Stimulated activated CD4-positive, alpha-beta T cell treated with anti-CD3 and anti-CD28 coated beads, Interleukin-4, amount 100 ng/mL, for 4 hours (primary cell): ENCODE measurements around the gene TBX15.

Experiments used
- DNase-seq, 2 experiments: peaks; one replicate each; pipeline ENCODE4 v3.0.0-alpha.2; 2020

The TBX15 gene

DNA sequence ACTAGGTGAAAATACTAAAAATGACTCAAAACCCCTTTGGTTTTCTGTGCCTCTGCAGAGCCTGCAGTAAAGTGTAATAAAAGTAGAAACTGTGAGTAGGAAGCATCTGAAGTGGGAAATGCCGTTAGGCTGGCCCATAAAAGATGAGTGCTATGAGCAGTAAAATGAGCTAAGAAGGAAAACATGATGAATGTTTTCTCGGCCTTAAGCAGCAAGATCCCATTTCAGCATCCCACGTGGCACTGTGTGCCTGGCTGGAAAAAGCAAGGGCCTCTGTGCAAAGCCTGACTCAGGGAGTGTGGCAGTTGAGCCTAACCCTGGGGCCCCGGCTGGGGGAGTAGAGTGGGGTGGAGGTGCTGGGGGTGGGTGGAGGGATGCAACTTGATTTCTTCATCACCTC, 109.5 kb downstream of the TBX15 start:
- no peak for DNase-seq

- DNase-seq, result no peak
Measured at GRCh38 chr1:118877668-118878396, 110.3 kb downstream of the TBX15 start.

DNA sequence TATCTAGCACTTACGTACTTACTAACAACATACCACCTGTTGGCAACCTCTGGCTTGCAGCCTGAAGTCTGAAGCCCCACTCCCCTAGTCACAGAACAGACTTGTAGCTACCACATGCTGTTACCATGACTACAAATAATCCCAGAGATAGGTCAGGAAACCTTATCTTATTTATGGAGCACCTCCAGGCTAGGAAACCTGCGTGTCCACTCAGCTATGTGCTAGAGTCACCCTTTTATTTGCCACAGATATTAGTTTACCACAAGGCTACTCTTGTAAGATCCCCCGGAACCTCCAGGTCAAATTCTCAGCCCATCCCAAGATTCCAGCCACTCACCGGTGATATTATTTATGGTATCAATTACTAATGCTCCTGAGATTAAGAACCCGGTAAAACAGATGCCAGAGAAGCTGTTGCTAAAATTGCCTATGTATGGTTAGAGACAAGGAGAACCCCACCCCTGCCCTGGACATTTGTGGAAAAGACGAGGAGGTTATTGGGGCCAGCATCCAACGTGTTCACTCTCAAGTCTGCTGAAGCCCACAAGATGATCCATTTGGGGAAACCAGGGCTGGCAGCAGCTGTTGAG, 116.5 kb downstream of the TBX15 start:
- DNase-seq, result no peak

GRCh38 chr1:118868387-118868786, 119.8 kb downstream of the TBX15 start:
- no peak for DNase-seq

- no peak for DNase-seq
Measured at GRCh38 chr1:118866330-118866729, 121.8 kb downstream of the TBX15 start.

GRCh38 chr1:118863688-118864087, 124.5 kb downstream of the TBX15 start:
- DNase-seq, result no peak

DNA sequence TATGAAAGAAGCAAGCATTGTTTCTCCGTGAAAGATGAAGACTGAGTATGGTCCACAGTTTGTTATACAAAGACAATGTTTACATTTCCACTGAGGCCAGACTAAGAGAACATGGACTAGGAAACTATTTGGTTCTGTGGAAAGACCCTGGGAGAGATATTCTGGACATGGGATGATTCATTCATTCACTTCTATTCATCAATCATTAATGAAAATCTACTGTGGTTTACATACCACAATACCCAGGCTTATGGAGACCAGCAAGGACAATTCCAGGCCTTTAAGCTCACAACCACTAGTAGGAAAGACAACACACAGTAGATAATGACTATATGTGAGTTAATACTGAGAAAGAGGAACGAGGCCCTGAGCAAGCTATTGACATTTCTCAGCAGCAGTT, 125.4 kb downstream of the TBX15 start:
- DNase-seq, result no peak

DNA sequence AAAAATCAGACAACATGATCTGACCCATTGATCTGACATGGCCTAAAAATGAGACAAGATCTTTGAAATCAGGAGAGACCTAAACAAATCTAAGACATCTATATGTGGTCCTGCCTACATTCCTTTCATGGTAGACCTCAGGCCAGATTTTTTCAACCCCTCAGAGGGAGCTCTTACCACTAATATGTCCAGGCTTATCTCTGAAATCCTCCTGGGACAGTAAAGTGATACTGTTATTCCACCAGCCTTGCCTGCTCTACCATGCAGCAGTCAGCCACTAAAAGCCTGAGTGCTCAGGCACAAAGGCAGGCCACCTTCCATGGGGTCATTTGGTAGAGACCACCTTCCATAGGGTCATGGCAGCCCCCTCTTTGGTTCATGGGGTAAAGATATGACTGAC, 126.9 kb downstream of the TBX15 start:
- DNase-seq, result no peak

DNA sequence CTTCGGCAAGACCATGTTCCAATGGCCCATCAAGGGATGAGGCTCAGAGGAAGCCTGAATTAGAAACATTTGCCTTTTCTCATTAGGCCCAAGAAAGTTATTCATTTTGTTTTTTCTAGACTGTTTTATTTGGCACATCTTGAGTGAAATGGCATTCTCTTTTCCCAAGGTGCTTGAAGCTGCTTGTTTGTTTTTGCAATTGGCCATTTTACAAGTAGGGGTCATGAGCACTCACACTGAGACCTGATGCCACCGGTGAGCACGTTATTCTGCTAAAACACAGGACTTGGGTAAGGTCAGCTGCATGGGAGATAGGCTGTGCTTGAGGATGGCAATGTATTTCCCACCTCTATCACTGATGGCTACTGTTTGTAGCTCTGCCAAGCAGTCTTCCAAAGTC, 128.1 kb downstream of the TBX15 start:
- DNase-seq, result no peak

DNA sequence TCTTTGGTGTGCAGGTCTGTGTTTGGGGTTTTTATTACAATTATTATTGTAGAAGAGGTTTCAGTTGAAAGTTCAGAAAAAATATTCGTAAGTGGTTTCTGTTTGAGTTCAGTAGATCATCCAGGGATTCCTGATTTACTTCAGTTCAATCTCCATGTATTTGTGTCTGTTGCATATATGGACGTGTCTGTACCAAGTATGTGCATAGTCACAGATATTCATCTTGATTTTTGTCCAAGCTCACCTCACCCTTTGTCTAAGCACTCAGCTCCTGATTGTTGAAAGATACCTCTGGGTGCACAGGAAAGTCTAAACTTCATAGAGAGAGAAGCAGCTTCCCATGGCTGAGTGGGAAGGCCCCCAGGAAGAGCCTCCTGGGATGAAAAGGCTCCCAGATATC, 141.7 kb downstream of the TBX15 start:
- no peak for DNase-seq

DNA sequence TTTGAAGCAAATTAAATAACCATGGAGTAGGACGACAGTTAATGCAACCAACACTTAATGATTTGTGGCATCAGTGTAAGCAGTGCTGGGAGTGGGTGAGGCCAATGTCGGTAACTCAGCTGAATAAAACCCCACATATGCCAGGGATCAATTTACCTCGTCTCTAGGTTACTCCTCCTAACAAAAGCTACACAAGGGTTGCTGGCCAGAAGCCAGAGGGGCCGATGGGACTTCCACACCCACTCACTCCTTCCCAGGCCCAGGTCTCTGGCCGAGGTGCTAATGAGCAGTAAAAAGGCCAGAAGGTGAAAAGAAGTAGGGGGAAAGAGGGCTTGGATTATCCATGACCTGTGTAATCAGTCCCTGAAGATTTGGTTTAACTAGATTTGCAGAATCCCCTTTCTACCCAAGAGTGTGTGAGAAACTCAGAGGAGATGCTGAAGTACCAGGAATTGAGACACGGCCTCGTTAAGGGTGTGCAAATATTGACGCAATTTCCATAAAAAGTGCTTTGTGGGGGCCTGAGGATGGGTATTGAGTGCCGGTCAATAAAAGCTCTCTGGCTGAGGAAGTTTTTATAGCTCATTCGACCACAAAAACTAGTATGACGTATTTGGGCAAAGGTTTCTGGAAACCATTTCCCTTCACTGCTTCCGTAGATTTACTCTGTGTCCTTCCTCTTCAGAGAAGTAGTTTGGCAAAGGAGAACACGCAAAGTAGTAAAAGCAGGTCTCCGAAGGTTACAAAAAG, 145.5 kb downstream of the TBX15 start:
- no peak for DNase-seq

DNA sequence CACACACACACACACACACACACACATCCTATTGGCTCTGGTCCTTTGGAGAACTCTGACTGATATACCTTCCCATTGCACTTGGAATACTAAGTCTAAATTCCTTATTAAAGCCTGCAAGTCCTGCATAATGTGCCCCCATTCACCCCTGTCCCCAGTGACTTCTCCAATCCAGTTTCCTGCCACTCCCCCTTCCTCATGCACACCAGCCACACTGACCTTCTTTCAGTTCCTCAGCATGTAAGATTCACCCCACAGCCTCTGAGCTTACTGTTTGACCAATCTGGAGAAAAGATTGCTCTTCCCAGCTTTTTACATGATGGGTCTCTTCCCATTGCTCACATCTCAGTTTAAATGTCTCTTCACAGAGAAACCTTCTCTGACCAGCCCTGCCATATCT, 146.6 kb downstream of the TBX15 start:
- DNase-seq, result no peak
